Esophagus muscularis mucosa (tissue), 3 donors: ENCODE data around the gene CASP12.

Source experiments
- CTCF ChIP-seq, 3 experiments: fragments of 200-600 bp in 2 of 3; fragments of 450-650 bp in 1 of 3; sonication (generic) in 2 of 3; IDR thresholded peaks; one replicate each; pipeline ENCODE4 v1.5.1; 2017 to 2019; ENCODE audit warnings: antibody characterized with exemption in 3 of 3, mild to moderate bottlenecking in 2 of 3, moderate library complexity in 1 of 3
- POLR2A ChIP-seq: fragments of 450-650 bp; IDR thresholded peaks from one replicate; pipeline ENCODE4 v1.6.1; 2017; ENCODE audit warnings: antibody characterized with exemption, moderate library complexity, mild to moderate bottlenecking, low read depth

DNA sequence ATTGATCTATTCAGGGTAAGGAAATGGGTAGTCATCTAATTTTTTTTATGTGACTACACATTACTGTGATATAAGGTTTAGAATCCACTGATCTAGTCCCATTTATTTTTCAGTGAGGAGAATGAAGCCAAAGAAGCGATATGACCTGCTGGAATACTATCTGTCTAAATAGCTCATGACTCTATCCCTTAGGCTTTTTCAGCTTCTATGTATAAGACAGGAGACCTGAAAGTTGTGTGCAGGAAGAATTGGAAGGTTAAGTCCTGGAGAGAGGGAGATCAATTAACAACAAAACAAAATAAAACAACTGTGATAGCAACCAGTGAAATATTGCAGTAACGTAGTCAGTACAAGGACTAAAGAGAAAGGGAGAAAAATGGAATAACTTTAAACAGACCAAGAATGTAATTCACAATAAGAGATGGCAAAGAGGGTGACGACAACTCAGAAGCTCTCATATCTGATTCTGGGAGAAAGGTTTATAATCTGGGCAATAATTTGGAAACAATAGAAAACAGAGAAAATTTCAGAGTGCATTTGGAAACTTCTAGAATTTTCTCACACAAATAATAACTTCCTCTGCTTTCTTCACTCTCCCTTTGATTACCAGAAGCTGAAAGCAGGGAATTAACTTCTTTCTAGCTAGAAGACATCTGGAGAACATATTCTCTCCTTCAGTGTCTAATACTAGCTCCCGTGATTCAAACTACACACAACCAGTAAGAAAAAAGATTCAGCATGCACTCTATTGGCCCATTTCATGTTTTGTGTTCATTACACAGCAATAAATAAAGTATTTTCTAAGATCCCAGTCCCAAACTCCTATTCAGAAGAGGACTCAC is 19.2 kb upstream of the CASP12 start:
- TF ChIP-seq POLR2A (no peak), CTCF (IDR thresholded peaks at IDR 0.05) (no peak)
